MG63 (cell line): Measurements from ENCODE around the gene EMP2. TPM values are rescaled to one million over a fixed set of nuclear protein-coding genes. Genes with fewer than 3 reads are reported as not detected.
"Not testable (repeated sequence)": the region's sequence is repeated elsewhere in the genome, so short reads cannot be mapped to it uniquely, and the experiment has no call there.

Source experiments
- DNase-seq: peaks from one replicate; pipeline ENCODE4 v3.0.0-alpha.2; 2020
- H3K27me3 ChIP-seq: fragments of 250-450 bp; sonication (Bioruptor Pico); 2 replicates; pipeline ENCODE4 v1.5.1; 2020; ENCODE audit warnings: mild to moderate bottlenecking, moderate library complexity
- H3K36me3 ChIP-seq: fragments of 250-450 bp; sonication (Bioruptor Pico); 2 replicates; pipeline ENCODE4 v1.5.1; 2020; ENCODE audit warnings: mild to moderate bottlenecking, moderate library complexity
- H3K4me3 ChIP-seq: fragments of 250-450 bp; sonication (Bioruptor Pico); 2 replicates; pipeline ENCODE4 v1.5.1; 2020; ENCODE audit warnings: mild to moderate bottlenecking, moderate library complexity
- H3K9me3 ChIP-seq: fragments of 250-450 bp; sonication (Bioruptor Pico); 2 replicates; pipeline ENCODE4 v1.5.1; 2020; ENCODE audit warnings: mild to moderate bottlenecking, moderate library complexity
- total RNA-seq: library from RNA; depleted of rRNA; stranded (reverse); fragments of >200 nt; shearing (Covaris generic); gene quantifications from 2 replicates; pipeline ENCODE4 v1.2.3, GENCODE V29; 2014; ENCODE audit warnings: low replicate concordance; rRNA removed

EMP2 gene, protein sequence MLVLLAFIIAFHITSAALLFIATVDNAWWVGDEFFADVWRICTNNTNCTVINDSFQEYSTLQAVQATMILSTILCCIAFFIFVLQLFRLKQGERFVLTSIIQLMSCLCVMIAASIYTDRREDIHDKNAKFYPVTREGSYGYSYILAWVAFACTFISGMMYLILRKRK
- total RNA-seq: 22.5 and 33.1 TPM in 2 replicates

- Histone ChIP-seq H3K36me3 (0 out of 2 replicates have a peak, but pooled peaks cover 3% of the 10 kb centered on the region), H3K9me3 (peaks cover 4% of the 10 kb centered on the region; the same call in 1 of the 2 replicates), H3K4me3 (peak within 1 kb of the TSS; percentile 75), H3K27me3 (no peaks in the 10 kb centered on the region)
- DNase-seq: peak; percentile 90
Measured at GRCh38 chr16:10579965-10580882, at the start of gene EMP2. EMP2 (minus strand) TSS chr16:10580598; CDS start chr16:10547617, 32,981 bp downstream.

- DNase-seq: no peak
- H3K27me3 ChIP-seq: no peaks in the 10 kb centered on the region; the same call in 1 of the 2 replicates
- H3K9me3 ChIP-seq: no peaks in the 10 kb centered on the region; the same call in 1 of the 2 replicates
- no peak overlapping the region for H3K4me3 ChIP-seq
- H3K36me3 ChIP-seq: no peaks in the 10 kb centered on the region
Measured at GRCh38 chr16:10629592-10629963, 49.2 kb upstream of the EMP2 start.

DNA sequence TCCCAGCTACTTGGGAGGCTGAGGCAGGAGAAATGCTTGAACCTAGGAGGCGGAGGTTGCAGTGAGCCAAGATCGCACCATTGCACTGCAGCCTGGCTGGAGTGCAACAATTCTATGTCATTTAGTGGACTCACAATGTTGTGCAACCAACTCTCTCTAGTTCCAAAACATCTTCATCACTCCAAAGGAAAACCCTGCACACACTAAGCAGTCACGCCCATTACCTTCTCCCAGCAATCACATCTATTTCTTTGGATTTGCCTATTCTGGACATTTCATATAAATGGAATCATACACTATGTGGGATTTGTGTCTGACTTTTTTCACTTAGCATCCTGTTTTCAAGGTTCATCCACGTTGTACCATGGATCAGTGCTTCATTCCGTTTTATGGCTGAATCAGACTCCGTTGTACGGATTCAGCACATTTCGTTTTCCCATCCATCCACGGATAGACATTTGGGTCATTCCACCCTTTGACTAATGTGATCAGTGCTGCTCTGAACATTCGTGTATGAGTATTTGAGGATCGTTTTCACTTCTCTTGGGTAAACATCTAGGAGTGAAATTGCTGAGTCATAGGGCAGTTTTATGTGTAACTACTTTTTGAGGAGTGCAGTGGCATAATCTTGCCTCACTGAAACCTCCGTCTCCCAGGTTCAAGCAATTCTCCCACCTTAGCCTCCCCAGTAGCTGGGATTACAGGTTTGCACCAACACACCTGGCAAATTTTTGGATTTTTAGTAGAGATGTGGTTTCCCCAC is 45.4 kb upstream of the EMP2 start:
- no peak for DNase-seq
- no peak overlapping the region for H3K4me3 ChIP-seq
- no peaks in the 10 kb centered on the region for H3K9me3 ChIP-seq
- no peaks in the 10 kb centered on the region for H3K27me3 ChIP-seq
- H3K36me3 ChIP-seq: no peaks in the 10 kb centered on the region

DNA sequence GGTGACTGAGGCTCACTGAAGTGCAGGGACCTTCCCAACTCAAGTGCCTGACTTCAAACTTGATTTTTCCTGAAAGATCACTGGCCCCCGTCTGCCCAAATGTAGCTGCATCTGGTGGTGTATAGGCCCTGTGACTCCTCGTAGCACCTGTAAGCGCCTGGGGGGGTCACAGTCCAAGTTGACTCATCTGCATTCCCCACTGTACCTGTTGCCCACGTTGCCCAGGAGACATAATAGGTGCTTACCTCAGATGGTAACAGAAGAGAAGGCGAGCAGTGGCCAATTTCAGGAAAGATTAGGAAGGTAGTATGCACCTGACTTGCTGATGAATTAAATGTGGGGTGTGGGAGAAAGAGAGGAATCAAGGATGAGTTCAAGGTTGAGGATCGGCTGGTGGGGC is 44.1 kb upstream of the EMP2 start:
- no peak for DNase-seq
- H3K36me3 ChIP-seq: no peaks in the 10 kb centered on the region
- H3K27me3 ChIP-seq: no peaks in the 10 kb centered on the region
- H3K9me3 ChIP-seq: no peaks in the 10 kb centered on the region
- H3K4me3 ChIP-seq: no peak overlapping the region

DNA sequence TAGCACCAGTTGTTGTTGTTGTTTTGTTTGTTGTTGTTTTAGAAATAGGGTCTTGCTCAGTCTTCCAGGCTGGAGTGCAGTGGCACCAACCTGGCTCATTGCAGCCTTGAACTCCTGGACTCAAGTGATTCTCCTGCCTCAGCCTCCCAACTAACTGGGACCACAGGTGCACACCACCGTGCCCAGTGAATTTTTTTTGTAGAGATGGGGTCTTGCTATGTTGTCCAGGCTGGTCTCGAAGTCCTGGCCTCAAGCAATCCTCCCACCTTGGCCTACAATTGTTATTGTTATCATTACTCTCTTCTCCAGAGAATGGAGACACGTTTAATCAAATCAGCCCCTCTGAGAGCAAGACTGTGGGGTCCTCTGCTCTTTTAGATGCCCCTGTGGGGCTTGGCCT is 42.7 kb upstream of the EMP2 start:
- H3K36me3 ChIP-seq: no peaks in the 10 kb centered on the region
- H3K27me3 ChIP-seq: no peaks in the 10 kb centered on the region
- no peak overlapping the region for H3K4me3 ChIP-seq
- no peak for DNase-seq
- no peaks in the 10 kb centered on the region for H3K9me3 ChIP-seq

- no peak for DNase-seq
- Histone ChIP-seq H3K27me3 (no peaks in the 10 kb centered on the region), H3K36me3 (no peaks in the 10 kb centered on the region), H3K9me3 (no peaks in the 10 kb centered on the region), H3K4me3 (no peak overlapping the region)
Measured at GRCh38 chr16:10622036-10622921, 41.9 kb upstream of the EMP2 start.

GRCh38 chr16:10621216-10621949 is 41.0 kb upstream of the EMP2 start:
- DNase-seq, H3K27me3 ChIP-seq, H3K36me3 ChIP-seq, H3K9me3 ChIP-seq, H3K4me3 ChIP-seq: not testable (repeated sequence)

- Histone ChIP-seq H3K36me3 (no peaks in the 10 kb centered on the region), H3K27me3 (no peaks in the 10 kb centered on the region), H3K9me3 (no peaks in the 10 kb centered on the region)
Measured at GRCh38 chr16:10620120-10620519, 39.7 kb upstream of the EMP2 start.

GRCh38 chr16:10619271-10619849 is 39.0 kb upstream of the EMP2 start:
- no peaks in the 10 kb centered on the region for H3K36me3 ChIP-seq
- no peak for DNase-seq
- no peaks in the 10 kb centered on the region for H3K9me3 ChIP-seq
- H3K4me3 ChIP-seq: no peak overlapping the region
- no peaks in the 10 kb centered on the region for H3K27me3 ChIP-seq

More at GRCh38 chr16:10620120-10620519, 39.7 kb upstream of the EMP2 start:
- no peak overlapping the region for H3K4me3 ChIP-seq
- no peak for DNase-seq

- Histone ChIP-seq H3K9me3 (no peaks in the 10 kb centered on the region), H3K4me3 (no peak overlapping the region), H3K36me3 (no peaks in the 10 kb centered on the region), H3K27me3 (no peaks in the 10 kb centered on the region)
- no peak for DNase-seq
Measured at GRCh38 chr16:10618710-10619209, 38.4 kb upstream of the EMP2 start.

- no peaks in the 10 kb centered on the region for H3K27me3 ChIP-seq
- H3K4me3 ChIP-seq: no peak overlapping the region
- DNase-seq: no peak
- no peaks in the 10 kb centered on the region for H3K36me3 ChIP-seq
- no peaks in the 10 kb centered on the region for H3K9me3 ChIP-seq
Measured at GRCh38 chr16:10617662-10618420, 37.4 kb upstream of the EMP2 start.

DNA sequence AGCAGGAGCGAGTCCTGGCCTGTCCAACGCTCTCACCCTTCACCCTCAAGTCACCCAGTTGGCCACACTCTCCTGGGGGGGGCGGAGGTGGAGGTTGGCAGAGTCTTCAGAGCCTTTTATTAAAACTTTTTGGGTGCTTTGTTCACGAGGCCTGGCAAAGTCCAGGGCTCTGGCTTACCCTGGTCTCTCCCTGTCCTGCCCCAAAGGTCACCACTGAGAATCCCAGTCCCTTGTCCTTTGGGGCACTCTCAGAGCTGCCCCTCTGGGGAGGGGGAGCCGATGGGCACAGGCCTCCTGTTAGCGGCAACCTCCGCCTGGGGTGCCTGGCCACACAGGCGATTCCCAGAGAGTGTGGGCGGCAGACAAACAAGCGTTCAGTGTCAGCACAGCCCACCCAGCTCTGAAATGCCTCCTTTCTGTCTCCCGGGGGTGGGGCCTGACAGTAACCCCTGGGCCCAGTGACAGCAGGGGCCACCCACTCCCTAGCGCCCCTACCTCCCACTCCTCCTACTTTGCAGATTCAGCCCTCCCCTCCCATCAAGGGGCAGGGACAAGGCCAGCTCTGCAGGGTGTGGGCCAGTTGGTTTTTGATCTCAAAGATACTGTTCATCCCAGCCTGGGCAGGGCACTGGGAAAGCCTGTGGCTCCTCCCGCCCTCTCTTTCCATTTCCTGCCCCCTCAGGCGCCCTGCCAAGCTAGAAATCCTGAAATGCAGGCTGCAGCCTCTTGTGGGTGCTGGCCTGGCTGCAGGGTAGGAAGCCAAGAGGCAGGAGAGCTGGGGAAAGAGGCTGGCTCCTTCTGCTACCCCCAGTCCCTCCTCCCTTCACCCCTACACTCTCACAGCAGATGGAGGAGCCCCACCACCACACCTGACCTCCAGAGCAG is 36.6 kb upstream of the EMP2 start:
- Histone ChIP-seq H3K36me3 (no peaks in the 10 kb centered on the region), H3K9me3 (no peaks in the 10 kb centered on the region), H3K4me3 (no peak overlapping the region), H3K27me3 (no peaks in the 10 kb centered on the region)
- peak; percentile 86 for DNase-seq

- no peak for DNase-seq
- no peaks in the 10 kb centered on the region for H3K9me3 ChIP-seq
- H3K4me3 ChIP-seq: no peak overlapping the region
- H3K27me3 ChIP-seq: no peaks in the 10 kb centered on the region
- H3K36me3 ChIP-seq: no peaks in the 10 kb centered on the region
Measured at GRCh38 chr16:10616419-10616755, 36.0 kb upstream of the EMP2 start.

DNA sequence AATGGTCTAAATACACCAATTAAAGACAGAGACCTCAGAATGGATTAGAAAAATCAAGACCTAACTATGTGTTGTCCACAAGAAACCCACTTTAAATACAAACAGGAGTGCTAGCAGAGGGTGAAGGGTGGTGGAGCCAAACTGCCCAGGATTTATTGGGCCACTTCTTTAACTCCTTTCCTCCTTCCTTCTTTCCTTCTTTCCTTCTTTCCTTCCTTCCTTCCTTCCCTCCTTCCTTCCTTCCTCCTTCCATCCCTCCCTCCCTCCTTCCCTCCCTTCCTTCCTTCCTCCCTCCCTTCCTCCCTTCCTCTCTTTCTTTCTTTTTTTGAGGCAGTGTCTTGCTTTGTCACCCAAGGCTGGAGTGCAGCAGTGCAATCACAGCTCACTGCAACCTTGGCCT is 34.3 kb upstream of the EMP2 start:
- H3K9me3 ChIP-seq: no peaks in the 10 kb centered on the region
- H3K4me3 ChIP-seq: no peak overlapping the region
- H3K36me3 ChIP-seq: no peaks in the 10 kb centered on the region
- no peaks in the 10 kb centered on the region for H3K27me3 ChIP-seq
- DNase-seq: no peak
